ENCODE measurements around the gene SLC39A3. TPM values are rescaled to one million over a fixed set of nuclear protein-coding genes. Genes with fewer than 3 reads are reported as not detected.

The SLC39A3 gene
- total RNA-seq, 1 experiment from 2014 or later = 39.1 TPM

DNA sequence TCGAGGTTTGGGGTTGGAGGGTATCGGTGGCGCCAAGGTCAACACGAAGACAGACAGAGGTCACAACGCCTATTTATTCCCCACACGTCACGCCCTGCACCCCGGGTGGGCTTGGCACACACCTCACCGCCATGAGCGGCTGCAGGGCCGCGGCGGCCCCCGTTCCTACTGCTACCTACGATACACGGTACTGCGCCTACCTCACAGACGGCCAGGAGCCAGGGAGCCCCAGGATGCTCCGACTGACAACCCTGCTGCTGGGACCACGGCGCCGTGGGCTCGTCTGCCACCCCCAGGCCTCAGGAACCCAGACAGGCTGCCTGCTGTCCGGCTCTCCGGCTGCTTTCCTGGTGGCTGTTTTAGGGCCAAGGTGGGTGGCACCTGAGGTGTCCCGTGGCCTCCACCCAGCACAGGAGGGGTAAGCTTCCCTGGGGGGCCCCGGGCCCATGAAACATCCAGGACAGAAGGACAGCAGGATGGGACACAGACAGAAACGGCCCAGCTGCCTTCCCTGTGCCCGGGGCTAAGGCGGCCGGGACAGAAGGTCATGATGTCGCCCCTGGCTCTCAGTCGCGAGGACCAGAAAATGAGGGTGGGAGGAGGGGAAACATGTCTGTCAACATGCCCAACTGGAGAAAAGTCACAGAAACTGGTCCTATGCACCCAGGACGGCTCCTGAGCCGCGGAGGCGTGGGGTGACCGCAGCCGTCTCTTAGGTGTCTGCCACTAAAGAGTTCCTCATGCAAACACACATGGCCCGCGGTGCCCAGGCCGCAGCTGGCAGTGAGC, 15.0 kb upstream of the SLC39A3 start:
- Histone ChIP-seq H3K27me3 (ENCODE audit: insufficient read depth, low read length) (no peaks in the 10 kb centered on the region), H3K9ac (ENCODE audit: low read length) (no peak overlapping the region), H3K27ac (ENCODE audit: low read depth, low read length) (no peak overlapping the region), H2AFZ (ENCODE audit: low read depth, low read length, poor library complexity, severe bottlenecking) (no peak overlapping the region), H3K36me3 (ENCODE audit: control insufficient read depth in 1 of 2, insufficient read depth in 2 of 2, low read length in 2 of 2) (peaks cover 10 to 27% of the 10 kb centered on the region in 2 experiments; a peak in 3 of 4 replicates), H3K9me2 (ENCODE audit: insufficient read depth) (no peaks in the 10 kb centered on the region), H3K4me2 (ENCODE audit: low read length) (no peak overlapping the region), H4K20me1 (ENCODE audit: insufficient read depth) (no peaks in the 10 kb centered on the region), H3K4me3 (replicated peaks in 1 of 2; ENCODE audit: low read depth in 1 of 2, low read length in 2 of 2) (no peak overlapping the region), H3K9me3 (ENCODE audit: control insufficient read depth in 1 of 2, insufficient read depth in 1 of 2, low read depth in 1 of 2, low read length in 2 of 2) (no peaks in the 10 kb centered on the region), H3K79me2 (ENCODE audit: insufficient read depth, low read length) (no peaks in the 10 kb centered on the region), H3K4me1 (ENCODE audit: control insufficient read depth in 1 of 2, insufficient read depth in 2 of 2, low read length in 2 of 2) (no peaks in the 10 kb centered on the region)
- DNase-seq (ENCODE audit: low read depth, low spot score) (no peak), ATAC-seq (no peak)
- intact Hi-C loops (cut with micrococcal nuclease) = no loop called here
- TF ChIP-seq CEBPB (IDR thresholded peaks at IDR 0.05; ENCODE audit: low read depth) (no peak), ZNF274 (IDR thresholded peaks at IDR 0.05; ENCODE audit: low read depth, low read length) (no peak), SIN3A (IDR thresholded peaks at IDR 0.05; ENCODE audit: low read depth) (no peak), POLR2AphosphoS5 (IDR thresholded peaks at IDR 0.05; ENCODE audit: low read depth, low read length) (no peak), RAD21 (IDR thresholded peaks at IDR 0.05; ENCODE audit: low read depth) (no peak), CBX3 (IDR thresholded peaks at IDR 0.05; ENCODE audit: low read depth) (no peak), SRF (IDR thresholded peaks at IDR 0.05; ENCODE audit: low read depth) (no peak), MAX (IDR thresholded peaks at IDR 0.05) (no peak)
- CTCF ChIA-PET = interaction anchor here (2.6 kb wide), 1 partner anchor 106 kb away, joined by 11 read pairs; no protein-coding TSS in a partner anchor
- POLR2A ChIA-PET = no interaction called here
- RAD21 ChIA-PET (ENCODE audit: low non-redundant PET in 1 of 2, low total read pairs in 2 of 2, uncharacterized antibody in 2 of 2, unreplicated experiment in 2 of 2) = no interaction called here
- BruUV-seq (replicated peaks) = no TSS peak

GRCh38 chr19:2751438-2751830, 11.6 kb upstream of the SLC39A3 start:
- peaks cover 5% of the 10 kb centered on the region in 2 experiments; a peak in 2 of 4 replicates for H3K36me3 ChIP-seq (ENCODE audit: control insufficient read depth in 1 of 2, insufficient read depth in 2 of 2, low read length in 2 of 2)
- H3K27me3 ChIP-seq (ENCODE audit: insufficient read depth, low read length) = no peaks in the 10 kb centered on the region
- ChIA-PET CTCF (no interaction called here), RAD21 (ENCODE audit: low non-redundant PET in 1 of 2, low total read pairs in 2 of 2, uncharacterized antibody in 2 of 2, unreplicated experiment in 2 of 2) (no interaction called here), POLR2A (no interaction called here)
- no peak overlapping the region for H3K4me3 ChIP-seq (replicated peaks in 1 of 2; ENCODE audit: low read depth in 1 of 2, low read length in 2 of 2)
- no peak for ATAC-seq
- BruUV-seq (replicated peaks) = no TSS peak
- no peak overlapping the region for H3K4me2 ChIP-seq (ENCODE audit: low read length)
- intact Hi-C loops (cut with micrococcal nuclease) = no loop called here
- no peak overlapping the region for H3K27ac ChIP-seq (ENCODE audit: low read depth, low read length)
- no peak for DNase-seq (ENCODE audit: low read depth, low spot score)
- no peaks in the 10 kb centered on the region for H4K20me1 ChIP-seq (ENCODE audit: insufficient read depth)
- H3K9me3 ChIP-seq (ENCODE audit: control insufficient read depth in 1 of 2, insufficient read depth in 1 of 2, low read depth in 1 of 2, low read length in 2 of 2) = no peaks in the 10 kb centered on the region
- no peaks in the 10 kb centered on the region for H3K9me2 ChIP-seq (ENCODE audit: insufficient read depth)
- no peaks in the 10 kb centered on the region for H3K79me2 ChIP-seq (ENCODE audit: insufficient read depth, low read length)
- H3K9ac ChIP-seq (ENCODE audit: low read length) = no peak overlapping the region
- H2AFZ ChIP-seq (ENCODE audit: low read depth, low read length, poor library complexity, severe bottlenecking) = no peak overlapping the region
- peaks cover 0 to 4% of the 10 kb centered on the region in 2 experiments; a peak in 3 of 4 replicates for H3K4me1 ChIP-seq (ENCODE audit: control insufficient read depth in 1 of 2, insufficient read depth in 2 of 2, low read length in 2 of 2)
- TF ChIP-seq CEBPB (IDR thresholded peaks at IDR 0.05; ENCODE audit: low read depth) (no peak), SRF (IDR thresholded peaks at IDR 0.05; ENCODE audit: low read depth) (no peak), ZNF274 (IDR thresholded peaks at IDR 0.05; ENCODE audit: low read depth, low read length) (no peak), CTCF (IDR thresholded peaks at IDR 0.05 in 2 of 3, conservative IDR thresholded peaks at IDR 0.05 in 1 of 3; ENCODE audit: borderline replicate concordance in 1 of 3, insufficient read depth in 1 of 3, low read depth in 2 of 3, low read length in 2 of 3) (no peak), POLR2A (IDR thresholded peaks at IDR 0.05; ENCODE audit: borderline replicate concordance, extremely low read depth, insufficient read depth, insufficient read length) (no peak), ELF1 (IDR thresholded peaks at IDR 0.05; ENCODE audit: borderline replicate concordance, low read depth) (no peak), MAX (IDR thresholded peaks at IDR 0.05) (no peak), EZH2phosphoT487 (IDR thresholded peaks at IDR 0.05; ENCODE audit: borderline replicate concordance) (no peak), SIN3A (IDR thresholded peaks at IDR 0.05; ENCODE audit: low read depth) (no peak), ZBTB33 (IDR thresholded peaks at IDR 0.05; ENCODE audit: extremely low read depth, insufficient replicate concordance, low read length) (no peak)
- TF ChIP-seq, protein P1, sequence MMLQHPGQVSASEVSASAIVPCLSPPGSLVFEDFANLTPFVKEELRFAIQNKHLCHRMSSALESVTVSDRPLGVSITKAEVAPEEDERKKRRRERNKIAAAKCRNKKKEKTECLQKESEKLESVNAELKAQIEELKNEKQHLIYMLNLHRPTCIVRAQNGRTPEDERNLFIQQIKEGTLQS (IDR thresholded peaks at IDR 0.05) = no peak

Data from HCT116 (cell line).